LNCAP (cell line): ENCODE data around the gene ZBED1.

Experiments used
- TF ChIP-seq, protein P1 (sequence below): fragments of 450-650 bp; IDR thresholded peaks from 2 replicates; pipeline ENCODE4 v1.5.1; 2017; ENCODE audit warnings: mild to moderate bottlenecking

Gene ZBED1

DNA sequence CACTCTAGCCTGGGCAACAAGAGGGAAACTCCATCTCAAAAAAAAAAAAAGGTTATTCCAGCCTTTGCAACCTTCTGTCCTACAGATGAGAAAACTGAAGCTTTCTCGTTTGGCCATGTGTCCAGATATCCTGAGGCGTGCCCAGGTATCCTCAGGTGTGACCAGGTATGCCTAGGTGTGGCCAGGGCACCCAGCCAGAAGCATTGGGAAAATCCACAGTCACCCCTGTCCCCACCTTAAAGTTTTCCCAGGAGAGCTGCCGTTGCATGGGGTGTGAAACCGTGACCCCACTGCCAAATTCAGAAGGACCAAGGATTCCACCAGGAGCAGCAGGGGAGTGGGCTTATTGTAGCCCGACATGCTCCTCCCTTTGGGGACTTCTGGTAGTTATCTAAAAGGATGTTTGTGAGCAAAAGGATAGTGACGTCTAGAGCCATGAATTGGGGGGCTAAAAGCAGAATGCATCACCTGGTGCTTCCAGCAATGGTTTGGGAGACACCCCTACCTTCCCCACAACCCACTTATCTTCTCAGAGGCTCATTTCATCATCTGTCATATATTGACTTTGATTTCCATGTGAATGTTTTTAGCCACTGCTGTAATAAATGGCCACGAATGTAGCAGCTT lies 4.0 kb upstream of the ZBED1 start:
- TF ChIP-seq, protein P1, sequence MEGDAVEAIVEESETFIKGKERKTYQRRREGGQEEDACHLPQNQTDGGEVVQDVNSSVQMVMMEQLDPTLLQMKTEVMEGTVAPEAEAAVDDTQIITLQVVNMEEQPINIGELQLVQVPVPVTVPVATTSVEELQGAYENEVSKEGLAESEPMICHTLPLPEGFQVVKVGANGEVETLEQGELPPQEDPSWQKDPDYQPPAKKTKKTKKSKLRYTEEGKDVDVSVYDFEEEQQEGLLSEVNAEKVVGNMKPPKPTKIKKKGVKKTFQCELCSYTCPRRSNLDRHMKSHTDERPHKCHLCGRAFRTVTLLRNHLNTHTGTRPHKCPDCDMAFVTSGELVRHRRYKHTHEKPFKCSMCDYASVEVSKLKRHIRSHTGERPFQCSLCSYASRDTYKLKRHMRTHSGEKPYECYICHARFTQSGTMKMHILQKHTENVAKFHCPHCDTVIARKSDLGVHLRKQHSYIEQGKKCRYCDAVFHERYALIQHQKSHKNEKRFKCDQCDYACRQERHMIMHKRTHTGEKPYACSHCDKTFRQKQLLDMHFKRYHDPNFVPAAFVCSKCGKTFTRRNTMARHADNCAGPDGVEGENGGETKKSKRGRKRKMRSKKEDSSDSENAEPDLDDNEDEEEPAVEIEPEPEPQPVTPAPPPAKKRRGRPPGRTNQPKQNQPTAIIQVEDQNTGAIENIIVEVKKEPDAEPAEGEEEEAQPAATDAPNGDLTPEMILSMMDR, result no peak

DNA sequence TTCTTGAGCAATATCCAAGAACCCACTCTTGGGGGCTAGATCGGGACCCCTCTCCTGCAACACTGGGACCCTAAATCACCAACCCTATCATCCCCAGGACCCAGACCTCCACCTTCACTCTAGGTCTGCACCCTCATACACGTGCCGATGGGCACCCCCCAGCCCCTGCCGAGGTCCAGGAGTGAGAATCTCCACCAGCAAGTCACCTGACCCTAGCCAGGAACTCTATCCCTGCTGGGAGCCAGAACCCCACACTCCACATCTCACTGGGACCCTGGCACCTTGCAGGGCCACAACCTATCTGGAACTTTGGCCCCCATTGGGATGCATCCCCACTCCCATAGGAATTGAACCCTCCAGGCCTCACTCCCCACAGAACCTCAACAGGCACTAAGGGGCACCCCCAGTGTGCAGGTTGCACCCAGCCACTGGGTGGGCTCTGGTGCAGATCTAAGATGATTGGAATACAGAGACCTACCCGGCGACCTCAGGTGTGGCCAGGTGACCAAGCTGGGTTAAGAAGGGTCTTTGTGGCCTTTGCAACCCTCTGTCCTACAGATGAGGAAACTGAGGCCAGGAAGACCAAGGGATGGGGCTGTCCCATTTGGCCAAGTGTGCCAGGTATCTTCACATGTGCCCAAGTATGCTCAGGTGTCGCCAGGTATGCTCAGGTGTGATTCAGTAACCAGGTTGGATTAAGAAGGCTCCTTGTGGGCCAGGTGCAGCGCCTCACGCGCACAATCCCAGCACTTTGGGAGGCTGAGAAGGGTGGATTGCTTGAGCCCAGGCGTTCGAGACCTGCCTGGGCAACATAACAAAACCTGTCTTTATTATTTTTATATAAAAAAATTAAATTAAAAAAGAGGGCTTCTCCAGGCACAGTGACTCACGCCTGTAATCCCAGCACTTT lies 3.1 kb upstream of the ZBED1 start:
- TF ChIP-seq, protein P1, result no peak

DNA sequence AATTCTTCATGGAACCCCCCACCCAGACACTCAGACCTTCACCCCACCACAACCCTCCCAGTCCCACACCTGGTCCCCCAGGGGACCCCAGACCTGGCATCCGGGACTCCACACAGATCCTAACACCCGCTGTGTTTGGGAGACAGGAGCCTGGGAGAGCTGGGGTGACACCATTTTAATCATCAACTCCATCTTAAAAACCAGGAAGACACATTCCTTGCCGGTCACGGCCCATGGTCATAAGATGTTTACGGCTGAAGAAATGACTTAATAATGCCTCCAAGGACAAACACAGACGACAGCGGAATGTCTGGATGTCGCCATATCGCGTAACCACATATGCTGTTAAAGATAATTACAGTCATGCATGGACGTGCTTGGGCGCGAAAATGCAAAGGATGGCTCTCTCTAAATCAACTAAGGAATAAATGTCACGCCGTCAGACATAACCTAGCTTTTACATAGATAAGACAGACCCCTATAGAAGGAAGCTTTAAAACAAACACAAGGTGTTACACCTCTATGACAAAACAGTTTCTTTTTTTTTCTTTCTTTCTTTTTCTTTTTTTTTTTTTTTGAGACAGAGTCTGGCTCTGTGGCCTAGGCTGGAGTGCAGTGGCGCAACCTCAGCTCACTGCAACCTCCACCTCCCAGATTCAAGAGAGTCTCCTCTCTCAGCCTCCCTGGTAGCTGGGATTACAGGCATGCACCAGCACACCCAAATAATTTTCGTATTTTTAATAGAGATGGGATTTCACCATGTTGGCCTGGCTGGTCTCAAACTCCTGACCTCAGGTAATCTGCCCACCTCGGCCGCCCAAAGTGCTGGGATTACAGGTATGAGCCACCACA lies 2.1 kb upstream of the ZBED1 start:
- TF ChIP-seq, protein P1, result no peak

DNA sequence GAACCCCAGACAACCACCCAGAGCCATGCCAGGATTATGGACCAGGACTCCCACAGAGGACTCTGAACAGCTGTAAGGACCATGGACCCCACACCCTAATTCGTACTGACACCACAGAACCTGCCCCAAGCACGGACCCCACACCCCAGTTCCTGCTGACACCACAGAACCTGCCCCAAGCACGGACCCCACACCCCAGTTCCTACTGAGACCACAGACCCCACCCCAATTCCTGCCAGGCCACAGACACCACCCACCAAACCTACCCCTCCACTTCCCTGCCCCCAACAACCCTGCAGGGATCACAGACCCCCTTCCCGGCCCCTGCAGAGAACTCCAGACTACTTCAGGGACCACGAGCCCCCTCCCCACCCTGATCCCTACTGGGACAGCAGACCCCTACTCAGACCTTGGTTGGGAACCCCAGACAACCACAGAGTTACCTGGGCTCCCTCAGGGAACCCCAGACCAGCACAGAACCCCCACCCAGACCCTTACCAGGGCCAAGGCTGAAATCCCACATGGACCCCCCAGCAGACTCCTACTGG lies 1.4 kb upstream of the ZBED1 start:
- TF ChIP-seq, protein P1, result no peak

DNA sequence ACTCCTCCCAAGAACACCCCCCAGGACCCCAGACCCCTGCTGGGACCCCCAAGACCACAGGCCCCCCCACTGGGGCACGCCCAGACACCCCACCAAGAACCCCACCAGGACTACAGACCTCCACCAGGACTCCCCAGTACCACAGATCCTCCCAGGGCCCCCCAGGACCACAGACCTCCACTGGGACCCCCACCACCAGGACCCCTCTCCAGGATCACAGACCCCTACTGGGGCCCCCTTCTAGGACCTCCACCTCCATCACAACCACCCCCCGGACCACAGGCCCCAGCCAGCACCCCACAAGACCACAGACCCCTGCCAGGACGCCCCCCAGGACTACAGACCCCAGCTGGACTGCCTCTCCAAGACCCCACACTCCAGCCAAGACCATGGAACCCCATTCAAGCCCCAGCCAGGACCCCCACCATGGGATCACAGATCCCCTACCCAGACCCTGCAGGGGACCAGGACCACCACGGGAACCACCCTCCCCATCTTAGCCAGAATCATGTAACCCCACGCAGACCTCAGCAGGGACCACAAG lies 855 bp upstream of the ZBED1 start:
- TF ChIP-seq, protein P1, result no peak

DNA sequence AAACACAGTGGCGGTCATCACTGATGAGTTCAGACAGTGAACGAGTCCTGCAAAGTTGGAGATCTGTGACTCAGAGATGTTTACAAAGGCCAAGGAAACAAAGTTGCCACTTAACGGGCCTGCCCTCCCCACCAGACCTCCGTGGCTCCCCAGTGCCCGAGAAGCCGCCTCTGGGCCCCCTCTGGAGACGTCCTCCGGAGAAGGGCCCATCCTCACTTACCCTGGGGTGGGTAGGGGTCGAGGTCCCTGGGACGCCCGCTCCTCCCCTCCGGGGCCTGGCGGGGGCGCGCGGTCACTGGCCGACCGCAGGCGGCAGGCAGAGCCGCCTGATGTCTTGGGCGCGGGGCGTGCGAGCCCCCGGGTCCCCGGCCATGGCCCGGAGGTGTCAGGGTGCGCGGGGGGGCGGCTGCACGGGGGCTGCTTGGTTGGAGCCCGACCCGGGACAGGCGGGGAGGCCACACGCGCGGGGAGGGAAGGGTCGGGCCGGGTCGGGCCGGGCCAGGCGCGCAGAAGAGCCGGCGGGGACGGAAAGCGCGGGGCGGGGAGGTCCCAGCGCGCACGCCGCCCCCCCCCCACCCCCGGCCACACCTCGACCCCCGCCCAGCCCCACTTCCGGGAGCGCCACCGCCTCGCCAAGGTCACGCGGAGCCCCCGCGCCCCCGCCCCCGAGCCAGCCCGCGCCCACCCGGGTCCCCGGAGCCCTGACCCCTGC lies 529 bp downstream of the ZBED1 start:
- TF ChIP-seq, protein P1, result peak; percentile 35; the same call in 1 of the 2 replicates
